Measurements from ENCODE around the gene COASY.

The COASY gene

GRCh38 chr17:42585353-42585752, 23.4 kb downstream of the COASY start:
- no peak for TF ChIP-seq POLR2AphosphoS5 (IDR thresholded peaks at IDR 0.05; ENCODE audit: low read depth, low read length)
- TF ChIP-seq TAF1 (IDR thresholded peaks at IDR 0.05; ENCODE audit: borderline replicate concordance, insufficient read depth, low read length): no peak
- no peak for TF ChIP-seq FOXP2 (optimal IDR thresholded peaks at IDR 0.05; ENCODE audit: borderline replicate concordance, extremely low read depth, extremely low read length, insufficient read depth)
- no peak for TF ChIP-seq REST (IDR thresholded peaks at IDR 0.05; ENCODE audit: insufficient read depth in 1 of 2, low read depth in 2 of 2, low read length in 2 of 2)
- TF ChIP-seq SIN3A (IDR thresholded peaks at IDR 0.05; ENCODE audit: borderline replicate concordance, insufficient read depth, low read length): no peak

DNA sequence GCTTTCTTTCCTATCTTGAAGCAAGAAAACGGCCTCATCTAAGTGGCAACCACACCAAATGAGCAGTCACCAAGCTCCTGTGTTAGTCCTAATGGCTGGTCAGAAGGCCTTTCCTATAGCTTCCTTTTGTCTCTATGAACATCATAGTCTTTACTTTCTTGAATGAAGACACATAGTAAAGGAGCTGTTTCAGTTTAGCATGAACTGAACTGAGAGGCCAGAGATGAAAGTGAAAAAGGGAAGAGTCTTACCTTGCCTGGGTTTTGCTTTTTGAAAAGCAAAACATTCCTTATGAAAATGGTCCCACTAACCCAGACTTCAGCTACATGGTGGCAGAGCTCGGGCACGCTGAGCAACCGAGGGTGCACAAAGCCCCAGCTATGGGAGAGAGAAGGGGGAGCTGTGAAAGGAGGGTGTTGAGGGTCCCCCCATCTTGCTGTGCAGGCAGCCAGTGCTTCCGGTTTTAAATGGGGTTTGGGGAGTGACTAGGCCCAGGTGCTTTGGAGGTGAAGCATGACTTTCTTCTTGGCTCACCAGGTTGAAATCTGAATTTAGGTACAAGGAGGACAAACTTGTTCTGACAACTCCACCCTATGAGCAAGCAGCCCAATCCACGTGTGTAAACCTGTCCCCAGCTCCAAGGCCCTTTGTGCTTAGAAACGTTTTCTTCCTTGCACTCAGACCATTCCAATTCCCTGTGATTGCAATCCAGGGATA, 24.7 kb downstream of the COASY start:
- no peak for TF ChIP-seq POLR2AphosphoS5 (IDR thresholded peaks at IDR 0.05; ENCODE audit: low read depth, low read length)
- TF ChIP-seq TAF1 (IDR thresholded peaks at IDR 0.05; ENCODE audit: borderline replicate concordance, insufficient read depth, low read length): no peak

GRCh38 chr17:42590886-42591285, 28.9 kb downstream of the COASY start:
- TF ChIP-seq FOXP2 (optimal IDR thresholded peaks at IDR 0.05; ENCODE audit: borderline replicate concordance, extremely low read depth, extremely low read length, insufficient read depth): no peak
- TF ChIP-seq TAF1 (IDR thresholded peaks at IDR 0.05; ENCODE audit: borderline replicate concordance, insufficient read depth, low read length): no peak
- no peak for TF ChIP-seq REST (IDR thresholded peaks at IDR 0.05; ENCODE audit: insufficient read depth in 1 of 2, low read depth in 2 of 2, low read length in 2 of 2)
- no peak for TF ChIP-seq SIN3A (IDR thresholded peaks at IDR 0.05; ENCODE audit: borderline replicate concordance, insufficient read depth, low read length)
- TF ChIP-seq POLR2AphosphoS5 (IDR thresholded peaks at IDR 0.05; ENCODE audit: low read depth, low read length): no peak

- TF ChIP-seq POLR2AphosphoS5 (IDR thresholded peaks at IDR 0.05; ENCODE audit: low read depth, low read length): no peak
- TF ChIP-seq FOXP2 (optimal IDR thresholded peaks at IDR 0.05; ENCODE audit: borderline replicate concordance, extremely low read depth, extremely low read length, insufficient read depth): no peak
- no peak for TF ChIP-seq TAF1 (IDR thresholded peaks at IDR 0.05; ENCODE audit: borderline replicate concordance, insufficient read depth, low read length)
- no peak for TF ChIP-seq REST (IDR thresholded peaks at IDR 0.05; ENCODE audit: insufficient read depth in 1 of 2, low read depth in 2 of 2, low read length in 2 of 2)
- no peak for TF ChIP-seq SIN3A (IDR thresholded peaks at IDR 0.05; ENCODE audit: borderline replicate concordance, insufficient read depth, low read length)
Measured at GRCh38 chr17:42591411-42591810, 29.5 kb downstream of the COASY start.

GRCh38 chr17:42596386-42596785, 34.4 kb downstream of the COASY start:
- TF ChIP-seq REST (IDR thresholded peaks at IDR 0.05; ENCODE audit: insufficient read depth in 1 of 2, low read depth in 2 of 2, low read length in 2 of 2) (no peak), POLR2AphosphoS5 (IDR thresholded peaks at IDR 0.05; ENCODE audit: low read depth, low read length) (no peak), FOXP2 (optimal IDR thresholded peaks at IDR 0.05; ENCODE audit: borderline replicate concordance, extremely low read depth, extremely low read length, insufficient read depth) (no peak), SIN3A (IDR thresholded peaks at IDR 0.05; ENCODE audit: borderline replicate concordance, insufficient read depth, low read length) (no peak), TAF1 (IDR thresholded peaks at IDR 0.05; ENCODE audit: borderline replicate concordance, insufficient read depth, low read length) (no peak)

All from PFSK-1 (cell line).